Stomach smooth muscle (tissue), 2 donors: ENCODE results near the gene KIF5C.

Source experiments
- H3K27ac ChIP-seq: one replicate; pipeline ENCODE4 v1.7.0; 2013; ENCODE audit warnings: mild to moderate bottlenecking, low read length, inconsistent platforms
- H3K27me3 ChIP-seq, 2 donors: one replicate each; pipeline ENCODE4 v1.7.0; 2013; ENCODE audit warnings: low read length in 2 of 2; ENCODE audit not compliant: insufficient read depth in 2 of 2, control insufficient read depth in 1 of 2
- H3K36me3 ChIP-seq, 2 donors: one replicate each; pipeline ENCODE4 v1.7.0; 2013; ENCODE audit warnings: low read length in 2 of 2; ENCODE audit not compliant: control insufficient read depth in 2 of 2, insufficient read depth in 2 of 2
- H3K4me1 ChIP-seq: one replicate; pipeline ENCODE4 v1.7.0; 2013; ENCODE audit warnings: low read length; ENCODE audit not compliant: control insufficient read depth, insufficient read depth
- H3K4me3 ChIP-seq, 2 donors: one replicate each; pipeline ENCODE4 v1.7.0; 2013; ENCODE audit warnings: low read length in 2 of 2
- H3K9ac ChIP-seq, 2 donors: one replicate each; pipeline ENCODE4 v1.7.0; 2013; ENCODE audit warnings: low read length in 2 of 2, mild to moderate bottlenecking in 1 of 2
- H3K9me3 ChIP-seq, 2 donors: one replicate each; pipeline ENCODE4 v1.7.0; 2013; ENCODE audit warnings: low read length in 2 of 2; ENCODE audit not compliant: control insufficient read depth in 2 of 2
- donor health status: healthy.
- donor health status: Pancreatic carcinoma.

The KIF5C gene

DNA sequence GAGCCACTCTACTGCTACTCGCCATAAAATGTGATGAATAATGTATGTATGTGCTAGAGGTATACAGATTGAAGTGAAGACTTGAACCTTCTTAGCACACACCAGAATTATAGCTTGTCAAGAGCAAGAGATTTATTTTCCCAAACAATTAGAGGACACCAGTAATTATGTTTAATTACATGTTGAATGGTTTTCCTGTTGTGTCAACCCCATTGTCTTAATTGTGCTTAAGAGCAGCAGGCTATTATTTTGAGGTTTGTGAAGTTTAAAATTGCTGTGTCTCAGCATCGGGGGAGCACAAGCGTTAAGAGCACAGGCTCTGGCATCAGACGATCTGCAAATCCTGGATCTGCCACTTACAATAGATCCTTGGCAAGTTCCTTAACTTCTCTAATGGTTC is 29.0 kb downstream of the KIF5C start:
- H3K4me1 ChIP-seq, result no peaks in the 10 kb centered on the region
- no peaks in the 10 kb centered on the region for H3K36me3 ChIP-seq
- peaks cover 0 to 2% of the 10 kb centered on the region in 2 donors for H3K27me3 ChIP-seq
- H3K9ac ChIP-seq, result no peak overlapping the region
- no peak overlapping the region for H3K4me3 ChIP-seq
- no peaks in the 10 kb centered on the region for H3K9me3 ChIP-seq
- no peak overlapping the region for H3K27ac ChIP-seq

DNA sequence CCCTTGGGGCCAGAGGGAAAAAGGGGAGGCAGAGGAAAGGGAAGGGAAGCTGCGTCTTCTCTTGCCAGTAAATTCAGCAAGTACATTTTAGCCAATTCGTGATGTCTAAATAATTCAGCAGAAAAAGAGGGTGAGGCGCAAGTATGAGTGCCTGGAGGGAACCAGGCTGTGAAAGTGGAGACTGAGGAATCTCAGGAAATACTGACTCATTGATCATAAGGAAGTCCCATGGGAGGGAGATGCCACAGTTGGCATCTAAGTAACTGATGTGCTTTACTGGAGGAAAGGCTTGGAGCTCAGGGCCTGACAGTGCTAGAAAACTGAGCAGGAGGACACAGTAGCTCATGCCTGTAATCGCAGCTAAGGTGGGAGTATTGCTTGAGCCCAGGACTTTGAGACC is 31.1 kb downstream of the KIF5C start:
- H3K4me3 ChIP-seq, result no peak overlapping the region
- peaks cover 0 to 2% of the 10 kb centered on the region in 2 donors for H3K27me3 ChIP-seq
- no peaks in the 10 kb centered on the region for H3K4me1 ChIP-seq
- H3K27ac ChIP-seq, result no peak overlapping the region
- no peaks in the 10 kb centered on the region for H3K36me3 ChIP-seq
- no peaks in the 10 kb centered on the region for H3K9me3 ChIP-seq
- no peak overlapping the region for H3K9ac ChIP-seq

DNA sequence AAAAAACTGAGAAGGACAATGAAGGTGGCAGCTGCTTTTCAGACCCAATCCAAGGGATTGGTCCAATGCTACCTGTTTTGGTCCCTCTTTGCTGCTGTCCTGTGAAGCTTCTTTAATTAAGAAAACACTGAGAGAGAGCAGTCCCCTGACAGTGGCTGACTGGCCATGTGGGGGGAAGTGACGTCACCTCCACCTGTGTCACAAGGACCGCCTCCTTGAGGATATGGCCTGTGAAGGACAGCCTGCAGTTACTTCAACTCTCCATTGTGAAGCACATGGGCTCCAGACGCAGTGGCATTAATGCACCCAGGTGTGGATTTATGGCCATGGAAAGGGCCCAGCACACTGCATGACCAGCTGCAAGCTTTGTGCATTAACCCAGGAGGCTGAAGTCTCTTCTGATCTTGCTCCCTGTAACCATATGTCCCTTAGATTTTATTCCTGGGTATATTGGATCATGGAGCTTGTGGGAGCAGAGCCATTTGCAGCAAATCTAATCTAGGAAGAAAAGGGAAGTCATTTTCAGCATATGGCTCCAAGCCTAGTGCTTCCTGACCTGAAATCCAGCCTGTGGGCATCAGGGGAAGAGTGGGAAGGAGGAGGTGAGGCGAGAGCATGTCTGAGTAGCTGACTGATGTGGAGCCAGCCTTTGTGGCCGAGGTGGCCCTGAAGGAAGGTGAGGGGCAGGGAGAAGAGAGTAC is 32.2 kb downstream of the KIF5C start:
- H3K36me3 ChIP-seq, result no peaks in the 10 kb centered on the region
- H3K9me3 ChIP-seq, result no peaks in the 10 kb centered on the region
- no peak overlapping the region for H3K4me3 ChIP-seq
- H3K27me3 ChIP-seq, result peaks cover 0 to 2% of the 10 kb centered on the region in 2 donors
- no peaks in the 10 kb centered on the region for H3K4me1 ChIP-seq
- H3K27ac ChIP-seq, result no peak overlapping the region
- H3K9ac ChIP-seq, result no peak overlapping the region

DNA sequence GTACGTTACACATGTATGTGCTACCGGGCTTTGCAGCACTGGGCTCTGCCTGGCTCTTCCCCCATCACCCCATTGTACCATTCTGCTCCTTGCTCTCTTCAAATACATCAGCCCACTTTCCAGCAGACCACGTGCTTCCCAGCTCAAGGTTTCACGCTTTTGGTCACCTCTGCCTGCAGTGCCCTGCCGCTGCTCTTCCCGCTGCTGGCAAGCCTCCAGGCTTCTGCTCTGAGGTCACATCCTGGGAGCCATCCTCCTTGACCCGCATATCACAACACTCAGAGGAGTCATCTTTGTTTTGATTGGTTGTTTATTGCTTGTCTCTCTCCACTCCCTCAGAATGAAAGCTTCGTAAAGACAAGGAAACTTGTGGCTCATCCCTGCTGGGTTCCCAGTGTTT is 34.1 kb downstream of the KIF5C start:
- Histone ChIP-seq H3K27ac (no peak overlapping the region), H3K4me1 (no peaks in the 10 kb centered on the region), H3K4me3 (no peak overlapping the region), H3K36me3 (no peaks in the 10 kb centered on the region), H3K9me3 (no peaks in the 10 kb centered on the region), H3K27me3 (peaks cover 0 to 2% of the 10 kb centered on the region in 2 donors), H3K9ac (no peak overlapping the region)

DNA sequence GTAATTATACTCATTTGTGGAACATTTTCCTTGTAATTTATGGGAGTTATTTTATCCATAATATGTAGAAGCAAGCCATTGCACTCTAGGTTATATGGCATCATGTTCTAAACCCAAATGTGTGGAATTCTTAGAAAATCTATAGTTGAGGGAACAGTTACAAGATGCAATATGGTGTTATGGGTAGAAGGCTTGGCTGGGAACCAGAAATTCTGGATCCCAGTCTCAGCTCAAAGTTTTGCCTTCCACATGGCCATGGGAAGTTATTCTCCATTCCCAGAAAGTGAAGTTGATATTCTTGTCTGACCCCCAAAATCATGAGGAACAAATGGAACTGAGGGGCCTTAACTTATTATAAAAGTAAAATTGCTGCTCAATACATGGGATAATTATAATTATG is 38.0 kb downstream of the KIF5C start:
- H3K9me3 ChIP-seq, result no peaks in the 10 kb centered on the region
- H3K36me3 ChIP-seq, result no peaks in the 10 kb centered on the region
- H3K9ac ChIP-seq, result no peak overlapping the region
- H3K4me1 ChIP-seq, result no peaks in the 10 kb centered on the region
- H3K4me3 ChIP-seq, result no peak overlapping the region
- no peaks in the 10 kb centered on the region for H3K27me3 ChIP-seq
- no peak overlapping the region for H3K27ac ChIP-seq

DNA sequence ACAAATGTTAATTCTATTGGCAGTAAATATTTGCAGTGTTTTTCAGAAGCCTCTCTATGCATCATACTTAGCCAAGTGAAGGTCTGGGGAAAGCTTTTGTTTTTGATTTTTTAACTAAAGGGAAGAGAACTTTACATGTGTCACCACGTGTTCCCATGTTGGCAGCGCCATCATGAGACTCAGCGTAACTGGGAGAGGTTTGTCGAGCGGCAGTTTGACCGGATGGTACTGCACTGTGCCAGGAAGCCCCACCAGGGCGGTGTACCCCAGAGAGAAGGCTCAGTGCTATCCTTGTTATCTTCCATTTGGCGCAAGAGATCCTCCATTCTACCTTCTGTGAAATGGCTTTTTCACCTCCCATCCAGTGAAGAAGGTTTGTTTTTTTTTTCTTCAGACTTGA is 38.5 kb downstream of the KIF5C start:
- H3K27me3 ChIP-seq, result no peaks in the 10 kb centered on the region
- H3K4me3 ChIP-seq, result no peak overlapping the region
- H3K9ac ChIP-seq, result no peak overlapping the region
- peaks cover 0 to 4% of the 10 kb centered on the region in 2 donors for H3K9me3 ChIP-seq
- H3K4me1 ChIP-seq, result no peaks in the 10 kb centered on the region
- H3K36me3 ChIP-seq, result no peaks in the 10 kb centered on the region
- H3K27ac ChIP-seq, result no peak overlapping the region

DNA sequence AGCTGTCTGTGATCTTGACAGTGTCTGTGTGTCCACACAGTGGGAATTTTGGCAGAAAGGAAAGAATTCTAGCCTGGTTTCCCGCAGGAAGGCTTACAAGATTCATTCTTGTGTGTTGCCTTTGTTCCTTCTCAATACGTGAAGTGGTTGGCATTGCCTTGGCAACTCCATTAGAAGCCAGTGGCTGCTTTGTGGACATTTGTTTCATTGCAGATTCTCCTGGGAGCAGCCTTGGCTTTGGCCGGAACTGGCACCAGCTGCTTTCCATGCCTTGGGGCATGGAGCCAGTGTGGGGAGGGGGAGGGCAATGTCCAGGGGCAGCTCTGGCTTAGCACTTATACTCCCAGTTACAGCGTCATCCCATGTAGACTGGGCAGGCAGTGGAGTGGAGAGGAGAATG is 39.4 kb downstream of the KIF5C start:
- no peak overlapping the region for H3K27ac ChIP-seq
- H3K4me1 ChIP-seq, result no peaks in the 10 kb centered on the region
- H3K9me3 ChIP-seq, result peaks cover 9 to 11% of the 10 kb centered on the region in 2 donors
- no peak overlapping the region for H3K4me3 ChIP-seq
- no peaks in the 10 kb centered on the region for H3K27me3 ChIP-seq
- H3K36me3 ChIP-seq, result no peaks in the 10 kb centered on the region
- no peak overlapping the region for H3K9ac ChIP-seq

DNA sequence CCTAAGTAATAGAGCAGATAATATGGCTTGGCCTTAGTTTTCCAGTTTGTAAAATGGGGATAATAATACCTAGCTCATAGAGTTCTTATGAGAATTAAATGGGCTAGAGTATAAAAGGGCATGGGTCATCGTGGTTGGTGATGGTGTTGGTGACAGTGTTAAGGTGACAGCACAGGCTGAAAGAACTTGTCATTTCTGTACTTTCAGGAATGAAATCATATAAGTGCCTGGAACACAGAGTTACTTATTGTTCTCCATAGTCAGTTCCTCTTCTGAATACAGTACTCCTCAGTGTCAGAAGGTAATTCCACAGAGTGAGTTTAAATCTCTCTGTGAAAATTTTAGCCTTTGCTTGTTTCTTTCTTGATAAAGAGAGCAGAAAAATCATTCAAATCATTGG is 42.4 kb downstream of the KIF5C start:
- H3K9ac ChIP-seq, result no peak overlapping the region
- H3K9me3 ChIP-seq, result peaks cover 9 to 11% of the 10 kb centered on the region in 2 donors
- H3K27ac ChIP-seq, result no peak overlapping the region
- H3K27me3 ChIP-seq, result no peaks in the 10 kb centered on the region
- H3K4me1 ChIP-seq, result no peaks in the 10 kb centered on the region
- H3K36me3 ChIP-seq, result no peaks in the 10 kb centered on the region
- no peak overlapping the region for H3K4me3 ChIP-seq

DNA sequence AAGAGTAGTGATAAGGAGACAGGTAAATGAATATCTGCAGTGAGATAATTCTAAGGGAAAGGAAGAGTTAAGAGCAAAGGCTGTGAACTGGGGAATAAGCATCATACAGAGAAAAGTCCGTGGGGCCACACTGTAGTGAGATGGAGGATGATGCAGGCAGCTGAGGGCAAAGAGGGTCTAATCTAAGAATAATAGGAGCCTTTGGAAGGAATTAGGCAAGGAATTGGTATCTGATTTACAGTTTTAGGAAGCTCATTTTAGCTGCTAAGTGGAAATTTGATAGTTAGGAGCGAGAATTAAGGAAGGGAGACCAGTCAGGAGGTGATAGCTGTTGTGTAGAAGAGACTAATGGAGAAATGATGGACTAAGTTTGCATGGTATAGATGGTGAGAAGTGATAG is 43.5 kb downstream of the KIF5C start:
- Histone ChIP-seq H3K9ac (no peak overlapping the region), H3K4me1 (no peaks in the 10 kb centered on the region), H3K36me3 (no peaks in the 10 kb centered on the region), H3K27ac (no peak overlapping the region), H3K4me3 (no peak overlapping the region), H3K27me3 (no peaks in the 10 kb centered on the region), H3K9me3 (peaks cover 9 to 11% of the 10 kb centered on the region in 2 donors)

DNA sequence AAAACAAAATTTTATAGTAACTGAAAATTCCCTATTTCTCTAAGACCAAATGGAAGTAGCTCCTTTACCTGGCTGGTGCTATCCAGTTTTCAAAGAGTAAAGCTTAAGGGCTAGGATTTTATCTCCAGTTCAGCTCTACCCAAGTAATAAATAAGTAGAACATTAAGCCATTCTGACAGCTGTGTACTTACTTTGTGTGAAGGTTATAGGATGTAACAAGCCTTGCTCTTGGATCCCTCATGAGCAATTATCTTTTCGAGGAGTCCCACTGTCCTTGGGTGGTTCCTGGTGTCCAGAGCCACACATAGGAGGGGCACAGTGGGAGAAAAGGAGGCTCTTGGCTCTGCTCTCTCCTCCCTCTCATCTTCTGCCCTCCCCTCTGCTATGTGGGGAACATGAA is 45.5 kb downstream of the KIF5C start:
- Histone ChIP-seq H3K9ac (no peak overlapping the region), H3K4me1 (no peaks in the 10 kb centered on the region), H3K27ac (no peak overlapping the region), H3K9me3 (peaks cover 9 to 11% of the 10 kb centered on the region in 2 donors), H3K4me3 (no peak overlapping the region), H3K36me3 (no peaks in the 10 kb centered on the region), H3K27me3 (no peaks in the 10 kb centered on the region)

DNA sequence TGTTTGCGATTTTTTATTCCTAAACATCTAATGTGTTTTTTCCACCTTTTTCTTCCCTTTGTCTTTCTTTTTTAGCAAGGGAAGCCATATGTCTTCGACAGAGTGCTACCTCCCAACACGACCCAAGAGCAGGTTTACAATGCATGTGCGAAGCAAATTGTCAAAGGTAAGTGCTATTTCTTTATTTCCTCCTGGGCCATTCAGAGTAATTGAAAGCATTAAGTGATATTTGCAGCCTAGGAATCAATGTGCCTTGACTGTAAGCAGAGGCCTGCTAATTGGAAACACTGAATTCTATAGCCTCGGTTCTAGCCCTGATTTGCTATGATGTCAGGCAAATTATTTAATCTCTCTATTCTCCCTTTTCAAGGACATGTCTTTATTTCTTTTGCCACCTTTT is 47.0 kb downstream of the KIF5C start:
- Histone ChIP-seq H3K27ac (no peak overlapping the region), H3K36me3 (no peaks in the 10 kb centered on the region), H3K4me3 (no peak overlapping the region), H3K9me3 (peaks cover 9 to 11% of the 10 kb centered on the region in 2 donors), H3K4me1 (no peaks in the 10 kb centered on the region), H3K27me3 (no peaks in the 10 kb centered on the region), H3K9ac (no peak overlapping the region)
